IMR-90 (cell line): ENCODE measurements around the gene PDE5A. TPM values are rescaled to one million over a fixed set of nuclear protein-coding genes. Genes with fewer than 3 reads are reported as not detected.

Experiments used
- ATAC-seq: fragments of 200-7000 bp; cut with Tn5 transposase; 2 replicates; pipeline ENCODE4 v1.9.1; 2020; ENCODE audit warnings: low read depth, mild to moderate bottlenecking, moderate library complexity
- BruUV-seq: library from RNA; stranded (reverse); fragments of 400-500 nt; replicated peaks from 2 replicates; lab custom pipeline; 2021; lab: Mats Ljungman, UMichigan
- CTCF ChIA-PET: fragments of 300-600 bp; formaldehyde crosslinking; extraction: SDS; loops from one replicate; lab custom pipeline; 2021; ENCODE audit warnings: antibody characterized with exemption; lab: Yijun Ruan, JAX
- POLR2A ChIA-PET: fragments of 300-600 bp; sonication (Branson Sonifier 250); formaldehyde crosslinking; loops from one replicate; lab custom pipeline; 2022; ENCODE audit warnings: antibody characterized with exemption; ENCODE audit not compliant: unreplicated experiment; lab: Charles Lee
- DNase-seq: peaks from one replicate; pipeline ENCODE4 v3.0.0; 2013
- H2AFZ ChIP-seq: replicated peaks from 2 replicates; pipeline ENCODE3; 2013; ENCODE audit warnings: low read length, mild to moderate bottlenecking; ENCODE audit not compliant: poor library complexity
- H2AK5ac ChIP-seq: 2 replicates; pipeline ENCODE4 v1.6.1; 2013; ENCODE audit warnings: low read depth, low read length, inconsistent platforms
- H2AK9ac ChIP-seq: replicated peaks from 2 replicates; pipeline ENCODE3; 2013; ENCODE audit warnings: mild to moderate bottlenecking, low read depth, low read length, moderate library complexity; ENCODE audit not compliant: poor library complexity
- H2BK120ac ChIP-seq: 2 replicates; pipeline ENCODE4 v1.6.1; 2013; ENCODE audit warnings: low read depth, low read length, inconsistent platforms
- H2BK15ac ChIP-seq: 3 replicates; pipeline ENCODE4 v1.6.1; 2013; ENCODE audit warnings: low read depth, low read length, inconsistent platforms
- H2BK20ac ChIP-seq: 2 replicates; pipeline ENCODE4 v1.6.1; 2013; ENCODE audit warnings: low read depth, mild to moderate bottlenecking, inconsistent platforms, low read length, moderate library complexity
- H2BK5ac ChIP-seq: 2 replicates; pipeline ENCODE4 v1.6.1; 2013; ENCODE audit warnings: mild to moderate bottlenecking, low read depth, low read length, inconsistent platforms; ENCODE audit not compliant: poor library complexity, severe bottlenecking
- H3K14ac ChIP-seq: replicated peaks from 2 replicates; pipeline ENCODE4 v1.6.1; 2013; ENCODE audit warnings: low read depth, low read length, inconsistent platforms
- H3K18ac ChIP-seq: 2 replicates; pipeline ENCODE4 v1.6.1; 2013; ENCODE audit warnings: low read depth, low read length, control low read depth
- H3K23ac ChIP-seq: 2 replicates; pipeline ENCODE4 v1.6.1; 2013; ENCODE audit warnings: low read depth, low read length, inconsistent platforms
- H3K27ac ChIP-seq: 2 replicates; pipeline ENCODE4 v1.5.1; 2013; ENCODE audit warnings: mild to moderate bottlenecking, control low read depth, low read length; ENCODE audit not compliant: insufficient read depth
- H3K27me3 ChIP-seq: 2 replicates; pipeline ENCODE4 v1.6.1; 2013; ENCODE audit warnings: low read length; ENCODE audit not compliant: control insufficient read depth, insufficient read depth
- H3K36me3 ChIP-seq: 2 replicates; pipeline ENCODE4 v1.6.1; 2013; ENCODE audit warnings: low read length, mixed read lengths; ENCODE audit not compliant: control insufficient read depth, insufficient read depth
- H3K4ac ChIP-seq: 2 replicates; pipeline ENCODE4 v1.6.1; 2013; ENCODE audit warnings: low read depth, low read length, inconsistent platforms
- H3K4me1 ChIP-seq: 2 replicates; pipeline ENCODE4 v1.6.1; 2013; ENCODE audit warnings: low read length, mixed read lengths; ENCODE audit not compliant: control insufficient read depth, insufficient read depth
- H3K4me2 ChIP-seq: 2 replicates; pipeline ENCODE4 v1.6.1; 2013; ENCODE audit warnings: low read depth, mild to moderate bottlenecking, control low read depth, low read length, moderate library complexity
- H3K4me3 ChIP-seq: 2 replicates; pipeline ENCODE4 v1.5.1; 2013; ENCODE audit warnings: low read depth, mild to moderate bottlenecking, control low read depth, low read length, moderate library complexity; ENCODE audit not compliant: insufficient read depth
- H3K56ac ChIP-seq: 2 replicates; pipeline ENCODE4 v1.6.1; 2013; ENCODE audit warnings: low read length, inconsistent platforms; ENCODE audit not compliant: insufficient read depth; ENCODE audit errors: extremely low read depth
- H3K79me1 ChIP-seq, 2 experiments: 2 replicates each; pipeline ENCODE4 v1.6.1; 2013; ENCODE audit warnings: low read length in 2 of 2, inconsistent platforms in 1 of 2, low read depth in 1 of 2
- H3K9ac ChIP-seq: 2 replicates; pipeline ENCODE4 v1.6.1; 2013; ENCODE audit warnings: low read depth, low read length, control low read depth
- H3K9me1 ChIP-seq: 2 replicates; pipeline ENCODE4 v1.6.1; 2013; ENCODE audit warnings: low read length, inconsistent platforms; ENCODE audit not compliant: insufficient read depth
- H3K9me3 ChIP-seq: 2 replicates; pipeline ENCODE4 v1.6.1; 2013; ENCODE audit warnings: low read length; ENCODE audit not compliant: control insufficient read depth, insufficient read depth
- H4K20me1 ChIP-seq: 2 replicates; pipeline ENCODE4 v1.6.1; 2013; ENCODE audit warnings: low read length, inconsistent platforms; ENCODE audit not compliant: insufficient read depth
- H4K5ac ChIP-seq: 2 replicates; pipeline ENCODE4 v1.6.1; 2013; ENCODE audit warnings: mild to moderate bottlenecking, low read depth, low read length, control low read depth
- H4K8ac ChIP-seq, 2 experiments: 2 replicates each; pipeline ENCODE4 v1.6.1; 2013; ENCODE audit warnings: low read depth in 2 of 2, low read length in 2 of 2, control low read depth in 1 of 2, inconsistent platforms in 1 of 2
- H4K91ac ChIP-seq: 2 replicates; pipeline ENCODE4 v1.6.1; 2013; ENCODE audit warnings: low read depth, low read length, inconsistent platforms; ENCODE audit not compliant: insufficient read depth
- RAD21 ChIP-seq: IDR thresholded peaks from 2 replicates; pipeline ENCODE4 v1.6.1; 2012; ENCODE audit warnings: low read length, improper control_type of control experiment
- WGBS, 2 experiments: methylation state at CpG; one replicate each; pipeline versions ENCODE4 v1.1.5 to v1.1.7; 2013; ENCODE audit warnings: missing lambda C conversion rate in 2 of 2; ENCODE audit not compliant: insufficient read length in 1 of 2; ENCODE audit errors: extremely low coverage in 2 of 2; 5-methylcytosine and 5-hydroxymethylcytosine counted together
- dilution Hi-C: fragments of 300-500 bp; cut with HindIII; formaldehyde crosslinking; loops from one replicate; pipeline ENCODE4 v1.14.3; 2018; ENCODE audit warnings: low sequenced_read_pairs; ENCODE audit not compliant: unreplicated experiment
- in situ Hi-C: fragments of 300-500 bp; cut with MboI; formaldehyde crosslinking; loops from 3 replicates; pipeline ENCODE4 v1.14.3; 2019; ENCODE audit warnings: low sequenced_read_pairs, inconsistent platforms, mixed read lengths
- intact Hi-C: fragments of 100-400 bp; cut with micrococcal nuclease; formaldehyde crosslinking; loops from 2 replicates; pipeline ENCODE4 v1.10.0; 2022
- polyA plus RNA-seq, 3 experiments: library from polyadenylated mRNA; depleted of rRNA; stranded (reverse); fragments of >200 nt; gene quantifications; 2 replicates each; pipeline ENCODE4 v1.2.3, GENCODE V29; 2012; ENCODE audit warnings: low replicate concordance in 1 of 3
- total RNA-seq: library from RNA; depleted of rRNA; stranded (reverse); fragments of >200 nt; gene quantifications from 2 replicates; pipeline ENCODE4 v1.2.3, GENCODE V29; 2012

The PDE5A gene
- total and polyA plus RNA-seq, 2 of the 4 experiments (the other 2 are of a cell fraction) = 101 to 770 TPM

DNA sequence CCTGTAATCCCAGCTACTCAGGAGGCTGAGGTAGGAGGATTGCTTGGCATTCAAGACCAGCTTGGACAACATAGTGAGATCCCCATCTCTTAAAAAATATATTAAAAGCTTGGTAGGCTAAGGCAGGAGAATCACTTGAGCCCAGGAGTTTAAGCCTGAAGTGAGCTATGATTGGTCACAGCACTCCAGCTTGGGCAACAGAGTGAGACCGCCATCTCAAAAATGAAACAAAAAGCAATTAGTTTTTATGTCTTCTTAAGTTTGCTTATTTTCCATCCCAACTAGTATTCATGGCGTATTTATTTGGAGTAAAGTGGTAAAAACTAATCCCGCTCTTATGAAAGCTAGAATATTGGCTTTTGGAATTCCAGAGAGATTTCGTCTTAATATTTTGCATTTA, 25.4 kb upstream of the PDE5A start:
- ChIA-PET POLR2A (interaction anchor here (1.7 to 4.0 kb wide), 3 partner anchors 26 to 80 kb away, joined by 4 to 24 read pairs (median 20); partner anchors contain the start of gene PDE5A), CTCF (interaction anchor here (0.9 to 1.5 kb wide), 3 partner anchors 11 to 26 kb away, joined by 3 to 6 read pairs (median 4); partner anchors contain the start of gene PDE5A)
- TF ChIP-seq RAD21 = no peak
- dilution Hi-C loops (no loop called here), in situ Hi-C loops (no loop called here), intact Hi-C loops (loop anchor here (1.0 kb wide), 1 partner anchor 25 kb away; no protein-coding TSS in a partner anchor)
- Histone ChIP-seq H3K4me1 (peaks cover 17% of the 10 kb centered on the region), H2AK9ac (no peak overlapping the region), H4K5ac (peak overlapping the region; percentile 65), H3K9me1 (peaks cover 5% of the 10 kb centered on the region; the same call in 1 of the 2 replicates), H3K36me3 (no peaks in the 10 kb centered on the region), H3K9me3 (no peaks in the 10 kb centered on the region), H3K18ac (peak overlapping the region; percentile 99), H3K4me2 (no peak overlapping the region), H3K56ac (0 out of 2 replicates have a peak overlapping the region, but pooled peaks have one; percentile 75), H2BK20ac (peak overlapping the region; percentile 99), H3K9ac (no peak overlapping the region), H2BK5ac (peak overlapping the region; percentile 89), H2BK120ac (peak overlapping the region; percentile 96), H2AFZ (no peak overlapping the region), H3K4ac (peak overlapping the region; percentile 92), H3K4me3 (no peak overlapping the region), H2BK15ac (peak overlapping the region; percentile 79; the same call in 2 of the 3 replicates), H3K27me3 (no peaks in the 10 kb centered on the region), H3K23ac (peak overlapping the region; percentile 58; the same call in 1 of the 2 replicates), H3K79me1 (peaks cover 0 to 17% of the 10 kb centered on the region in 2 experiments; a peak in 2 of 4 replicates), H4K8ac (peak overlapping the region; percentile 55 to 87), H2AK5ac (peak overlapping the region; percentile 90), H3K27ac (peak overlapping the region; percentile 94; the same call in 1 of the 2 replicates), H3K14ac (peak overlapping the region; percentile 82), H4K20me1 (no peaks in the 10 kb centered on the region), H4K91ac (peak overlapping the region; percentile 84)
- no TSS peak for BruUV-seq
- DNase-seq = no peak
- no peak for ATAC-seq
- no CpG with 5 or more reads among the region's 4 CpGs for WGBS, 2 experiments
